ENCODE data around the gene LRRC8B.

Gene LRRC8B

DNA sequence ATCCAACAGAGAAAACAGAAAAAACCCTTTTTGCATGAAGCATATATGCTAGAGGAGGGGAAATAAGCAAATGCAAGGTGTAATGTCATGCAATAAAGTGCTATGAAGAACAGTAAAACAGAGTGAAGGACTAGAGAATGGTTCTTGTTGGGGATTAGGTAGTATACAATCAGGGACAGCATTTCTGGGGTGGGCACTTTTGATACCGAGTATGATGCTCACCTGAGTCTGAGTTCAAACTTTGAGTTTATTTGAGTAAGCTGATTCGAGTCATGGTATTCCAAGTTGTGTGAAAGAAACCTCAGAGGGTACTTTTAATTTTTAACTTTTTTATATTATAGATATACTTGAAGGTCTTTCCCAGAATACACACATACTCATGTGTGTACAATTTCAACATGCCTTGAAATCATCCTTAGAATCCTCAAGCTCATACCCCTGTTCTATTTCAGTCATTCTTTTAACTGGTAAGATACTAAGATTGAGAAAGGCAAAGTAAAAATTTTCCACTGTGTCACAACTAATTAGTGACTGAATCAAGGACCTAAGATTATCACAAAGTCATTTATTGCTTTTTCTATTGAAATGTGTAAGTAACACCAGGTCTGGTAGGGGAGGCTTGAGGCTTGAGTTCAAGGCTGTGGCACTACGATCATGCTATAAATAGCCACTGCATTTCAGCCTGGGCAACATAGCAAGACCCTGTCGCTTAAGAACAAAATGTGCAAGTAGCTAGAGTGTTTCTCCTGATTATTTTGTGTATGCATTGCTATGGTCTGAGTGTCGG, 12.1 kb downstream of the LRRC8B start:
- TF ChIP-seq, protein P1, sequence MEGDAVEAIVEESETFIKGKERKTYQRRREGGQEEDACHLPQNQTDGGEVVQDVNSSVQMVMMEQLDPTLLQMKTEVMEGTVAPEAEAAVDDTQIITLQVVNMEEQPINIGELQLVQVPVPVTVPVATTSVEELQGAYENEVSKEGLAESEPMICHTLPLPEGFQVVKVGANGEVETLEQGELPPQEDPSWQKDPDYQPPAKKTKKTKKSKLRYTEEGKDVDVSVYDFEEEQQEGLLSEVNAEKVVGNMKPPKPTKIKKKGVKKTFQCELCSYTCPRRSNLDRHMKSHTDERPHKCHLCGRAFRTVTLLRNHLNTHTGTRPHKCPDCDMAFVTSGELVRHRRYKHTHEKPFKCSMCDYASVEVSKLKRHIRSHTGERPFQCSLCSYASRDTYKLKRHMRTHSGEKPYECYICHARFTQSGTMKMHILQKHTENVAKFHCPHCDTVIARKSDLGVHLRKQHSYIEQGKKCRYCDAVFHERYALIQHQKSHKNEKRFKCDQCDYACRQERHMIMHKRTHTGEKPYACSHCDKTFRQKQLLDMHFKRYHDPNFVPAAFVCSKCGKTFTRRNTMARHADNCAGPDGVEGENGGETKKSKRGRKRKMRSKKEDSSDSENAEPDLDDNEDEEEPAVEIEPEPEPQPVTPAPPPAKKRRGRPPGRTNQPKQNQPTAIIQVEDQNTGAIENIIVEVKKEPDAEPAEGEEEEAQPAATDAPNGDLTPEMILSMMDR (IDR thresholded peaks at IDR 0.05), result no peak

DNA sequence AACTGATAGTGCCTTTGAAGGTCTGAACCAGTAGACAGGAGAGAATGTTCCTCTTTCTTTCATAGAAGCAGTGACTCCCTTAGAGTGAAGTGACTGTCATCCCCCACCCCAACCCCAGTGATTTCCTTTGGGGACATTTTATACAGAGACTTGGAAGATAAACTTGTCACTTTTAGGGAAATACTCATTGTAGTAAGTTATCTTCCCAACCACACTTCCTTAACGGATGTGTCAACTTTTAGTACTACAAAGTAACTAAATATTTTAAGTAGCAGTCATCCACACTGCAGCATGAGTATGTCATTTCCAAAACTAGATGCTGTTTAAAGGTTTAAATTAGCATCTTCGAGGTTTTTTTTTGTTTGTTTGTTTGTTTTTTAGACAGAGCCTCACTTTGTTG, 13.7 kb downstream of the LRRC8B start:
- TF ChIP-seq, protein P1 (IDR thresholded peaks at IDR 0.05), result no peak

GRCh38 chr1:89539128-89539527, 14.5 kb downstream of the LRRC8B start:
- TF ChIP-seq, protein P1 (IDR thresholded peaks at IDR 0.05), result no peak

- TF ChIP-seq, protein P1 (IDR thresholded peaks at IDR 0.05), result no peak
Observed at GRCh38 chr1:89540406-89540970, 15.9 kb downstream of the LRRC8B start.

GRCh38 chr1:89542345-89542744, 17.7 kb downstream of the LRRC8B start:
- TF ChIP-seq, protein P1 (IDR thresholded peaks at IDR 0.05), result no peak

- TF ChIP-seq, protein P1 (IDR thresholded peaks at IDR 0.05), result no peak
Observed at GRCh38 chr1:89545264-89546038, 20.8 kb downstream of the LRRC8B start.

- TF ChIP-seq, protein P1 (IDR thresholded peaks at IDR 0.05), result no peak
Observed at GRCh38 chr1:89546082-89546889, 21.7 kb downstream of the LRRC8B start.

All from LNCAP (cell line).